Spleen (tissue), 11 donors: ENCODE measurements around the gene KRT71. TPM values are rescaled to one million over a fixed set of nuclear protein-coding genes. Genes with fewer than 3 reads are reported as not detected.

Source experiments
- DNase-seq: peaks from one replicate; pipeline ENCODE4 v3.0.0-alpha.2; 2020
- H3K27ac ChIP-seq, 8 donors: fragments of 200-600 bp; sonication (generic) in 7 of 8; 1 replicate in 4 of 8; 2 replicates in 4 of 8; pipeline versions ENCODE4 v1.5.0 to v1.8.0; 2016 to 2021; ENCODE audit warnings: inconsistent platforms in 4 of 8, mild to moderate bottlenecking in 4 of 8, moderate library complexity in 1 of 8
- H3K27me3 ChIP-seq, 7 donors: fragments of 200-600 bp; sonication (generic) in 6 of 7; replicated peaks in 1 of 7; 1 replicate in 4 of 7; 2 replicates in 3 of 7; pipeline versions ENCODE4 v1.5.0 to v1.8.0; 2016 to 2021; ENCODE audit warnings: inconsistent platforms in 3 of 7, mild to moderate bottlenecking in 1 of 7
- H3K36me3 ChIP-seq, 6 donors: fragments of 200-600 bp; sonication (generic) in 5 of 6; 1 replicate in 4 of 6; 2 replicates in 2 of 6; pipeline versions ENCODE4 v1.5.0 to v1.8.0; 2016 to 2021; ENCODE audit warnings: inconsistent platforms in 2 of 6
- H3K4me1 ChIP-seq, 6 donors: fragments of 200-600 bp; sonication (generic) in 5 of 6; 1 replicate in 3 of 6; 2 replicates in 3 of 6; pipeline versions ENCODE4 v1.5.0 to v1.8.0; 2016 to 2021; ENCODE audit warnings: inconsistent platforms in 3 of 6
- H3K4me3 ChIP-seq, 8 donors: fragments of 200-600 bp; sonication (generic) in 7 of 8; 1 replicate in 4 of 8; 2 replicates in 4 of 8; pipeline versions ENCODE4 v1.5.0 to v1.8.0; 2016 to 2021; ENCODE audit warnings: inconsistent platforms in 4 of 8, mild to moderate bottlenecking in 4 of 8, moderate library complexity in 2 of 8
- H3K9me3 ChIP-seq, 8 donors: fragments of 200-600 bp; sonication (generic) in 7 of 8; 1 replicate in 4 of 8; 2 replicates in 4 of 8; pipeline versions ENCODE4 v1.5.0 to v1.8.0; 2016 to 2021; ENCODE audit warnings: inconsistent platforms in 4 of 8
- POLR2A ChIP-seq, 3 donors: fragments of 450-650 bp; IDR thresholded peaks; one replicate each; pipeline ENCODE4 v1.5.1; 2017; ENCODE audit warnings: antibody characterized with exemption in 3 of 3, mild to moderate bottlenecking in 1 of 3
- POLR2AphosphoS5 ChIP-seq, 3 donors: sonication (generic); formaldehyde crosslinking; IDR thresholded peaks; one replicate each; pipeline ENCODE4 v1.5.1; 2017; ENCODE audit warnings: antibody characterized with exemption in 3 of 3
- WGBS, 5 donors: extraction: QIAGEN DNeasy Blood & Tissue Kit in 3 of 5; methylation state at CpG; one replicate each; pipeline versions ENCODE4 v1.1.5 to v1.1.7; 2013 to 2018; 5-methylcytosine and 5-hydroxymethylcytosine counted together
- intact Hi-C: fragments of 100-400 bp; cut with DNase I; formaldehyde crosslinking; loops from one replicate; pipeline ENCODE4 v1.15.0; 2023; ENCODE audit warnings: low total_unique reads
- polyA plus RNA-seq, 3 donors: library from polyadenylated mRNA; stranded (reverse); fragments of 200-250 nt; gene quantifications; one replicate each; pipeline ENCODE4 v1.2.1, GENCODE V29; 2013
- total RNA-seq, 7 donors: library from RNA; depleted of rRNA in 3 of 7; stranded (reverse); fragments of >200 nt in 3 of 7; fragmentation: NEBNext Ultra II Directional in 4 of 7; extraction: Animal tissue kit (Norgen Biotek cat#: 25700) in 4 of 7; gene quantifications; one replicate each; pipeline versions ENCODE4 v1.1.0 to v1.2.1, GENCODE V29; 2016 to 2021
- TF ChIP-seq, protein P1 (sequence below), 11 experiments: fragments of 200-600 bp in 7 of 11; fragments of 450-650 bp in 4 of 11; sonication (generic) in 4 of 11; IDR thresholded peaks in 8 of 11; conservative IDR thresholded peaks in 3 of 11; 1 replicate in 7 of 11; 2 replicates in 4 of 11; pipeline versions ENCODE4 v1.4.0 to v1.8.0; 2016 to 2021; ENCODE audit warnings: antibody characterized with exemption in 11 of 11, inconsistent platforms in 4 of 11, mild to moderate bottlenecking in 1 of 11
- donor health status: healthy with polysubstance abuse.
- donor health status: DM: no; HTN: no; CAD: no; lungs with moderate emphysema.
- donor health status: DM: no; HTN: no; CAD: no.
- donor health status: Bipolar disorder and iron deficiency.
- donor health status: healthy.
- donor health status: DM: no; HTN: no; CAD: no.
- donor health status: DM: yes; HTN: yes; CAD: no.

KRT71 gene
- total and polyA plus RNA-seq, 10 donors = not detected

GRCh38 chr12:52590021-52590420 is 37.1 kb upstream of the KRT71 start:
- intact Hi-C loops = no loop called here
- Histone ChIP-seq H3K9me3 (no peaks in the 10 kb centered on the region), H3K36me3 (no peaks in the 10 kb centered on the region), H3K4me1 (no peaks in the 10 kb centered on the region), H3K27me3 (peaks cover 0 to 28% (median 0%) of the 10 kb centered on the region in 7 donors), H3K4me3 (no peak overlapping the region), H3K27ac (no peak overlapping the region)
- 82 to 98% (median 85%) methylated on average over 6 of the region's 6 CpGs for whole genome bisulfite sequencing, 5 donors
- no peak for DNase-seq
- no peak for TF ChIP-seq POLR2AphosphoS5 (IDR thresholded peaks at IDR 0.05)
- TF ChIP-seq POLR2A (IDR thresholded peaks at IDR 0.05) = no peak
- TF ChIP-seq, protein P1, sequence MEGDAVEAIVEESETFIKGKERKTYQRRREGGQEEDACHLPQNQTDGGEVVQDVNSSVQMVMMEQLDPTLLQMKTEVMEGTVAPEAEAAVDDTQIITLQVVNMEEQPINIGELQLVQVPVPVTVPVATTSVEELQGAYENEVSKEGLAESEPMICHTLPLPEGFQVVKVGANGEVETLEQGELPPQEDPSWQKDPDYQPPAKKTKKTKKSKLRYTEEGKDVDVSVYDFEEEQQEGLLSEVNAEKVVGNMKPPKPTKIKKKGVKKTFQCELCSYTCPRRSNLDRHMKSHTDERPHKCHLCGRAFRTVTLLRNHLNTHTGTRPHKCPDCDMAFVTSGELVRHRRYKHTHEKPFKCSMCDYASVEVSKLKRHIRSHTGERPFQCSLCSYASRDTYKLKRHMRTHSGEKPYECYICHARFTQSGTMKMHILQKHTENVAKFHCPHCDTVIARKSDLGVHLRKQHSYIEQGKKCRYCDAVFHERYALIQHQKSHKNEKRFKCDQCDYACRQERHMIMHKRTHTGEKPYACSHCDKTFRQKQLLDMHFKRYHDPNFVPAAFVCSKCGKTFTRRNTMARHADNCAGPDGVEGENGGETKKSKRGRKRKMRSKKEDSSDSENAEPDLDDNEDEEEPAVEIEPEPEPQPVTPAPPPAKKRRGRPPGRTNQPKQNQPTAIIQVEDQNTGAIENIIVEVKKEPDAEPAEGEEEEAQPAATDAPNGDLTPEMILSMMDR (IDR thresholded peaks at IDR 0.05 in 8 of 11, conservative IDR thresholded peaks at IDR 0.05 in 3 of 11) = no peak

DNA sequence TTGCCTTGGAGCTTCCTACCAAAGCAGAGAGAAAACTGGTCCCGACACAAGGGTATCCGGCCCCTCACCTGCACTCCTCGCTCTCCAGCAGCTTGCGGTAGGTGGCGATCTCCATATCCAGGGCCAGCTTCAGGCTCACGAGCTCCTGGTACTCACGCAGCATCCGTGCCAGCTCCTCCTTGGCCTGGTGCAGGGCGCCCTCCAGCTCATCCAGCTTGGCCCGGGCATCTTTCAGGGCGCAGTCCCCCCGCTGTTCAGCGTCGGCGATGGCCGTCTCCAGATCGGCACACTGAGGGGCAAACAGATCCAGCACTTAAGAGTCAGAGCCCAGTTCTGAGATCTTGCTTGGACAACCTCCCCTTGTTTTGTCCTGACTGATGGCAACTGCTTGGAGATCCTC is 34.6 kb upstream of the KRT71 start:
- H3K27ac ChIP-seq = no peak overlapping the region
- no peak for DNase-seq
- no peaks in the 10 kb centered on the region for H3K36me3 ChIP-seq
- peaks cover 0 to 19% (median 0%) of the 10 kb centered on the region in 7 donors for H3K27me3 ChIP-seq
- no peak overlapping the region for H3K4me3 ChIP-seq
- no peaks in the 10 kb centered on the region for H3K9me3 ChIP-seq
- peaks cover 0 to 8% (median 0%) of the 10 kb centered on the region in 6 donors for H3K4me1 ChIP-seq
- intact Hi-C loops = loop anchor here (10.0 kb wide), 1 partner anchor 387 kb away; no protein-coding TSS in a partner anchor
- 84 to 95% (median 89%) methylated on average over 10 to 17 of the region's 17 CpGs for WGBS, 5 donors
- TF ChIP-seq, protein P1 (IDR thresholded peaks at IDR 0.05 in 8 of 11, conservative IDR thresholded peaks at IDR 0.05 in 3 of 11) = no peak
- TF ChIP-seq POLR2A (IDR thresholded peaks at IDR 0.05) (no peak), POLR2AphosphoS5 (IDR thresholded peaks at IDR 0.05) (no peak)

- intact Hi-C loops = loop anchor here (10.0 kb wide), 1 partner anchor 389 kb away; no protein-coding TSS in a partner anchor
- no peak for DNase-seq
- no peak for TF ChIP-seq POLR2A (IDR thresholded peaks at IDR 0.05)
- TF ChIP-seq POLR2AphosphoS5 (IDR thresholded peaks at IDR 0.05) = no peak
- TF ChIP-seq, protein P1 (IDR thresholded peaks at IDR 0.05 in 8 of 11, conservative IDR thresholded peaks at IDR 0.05 in 3 of 11) = no peak
- 55 to 63% (median 60%) methylated on average over 9 of the region's 9 CpGs for WGBS, 5 donors
- no peaks in the 10 kb centered on the region for H3K9me3 ChIP-seq
- no peak overlapping the region for H3K27ac ChIP-seq
- peaks cover 0 to 8% (median 0%) of the 10 kb centered on the region in 6 donors for H3K4me1 ChIP-seq
- peaks cover 0 to 23% (median 0%) of the 10 kb centered on the region in 7 donors for H3K27me3 ChIP-seq
- H3K4me3 ChIP-seq = no peak overlapping the region
- no peaks in the 10 kb centered on the region for H3K36me3 ChIP-seq
These were observed 33.0 kb upstream of the KRT71 start for GRCh38 chr12:52585946-52586345.

GRCh38 chr12:52585066-52585465 is 32.1 kb upstream of the KRT71 start:
- no peak for TF ChIP-seq POLR2A (IDR thresholded peaks at IDR 0.05)
- TF ChIP-seq POLR2AphosphoS5 (IDR thresholded peaks at IDR 0.05) = no peak
- WGBS, 5 donors = 61 to 90% (median 79%) methylated on average over 3 of the region's 3 CpGs
- Histone ChIP-seq H3K27ac (no peak overlapping the region), H3K4me1 (peaks cover 0 to 8% (median 0%) of the 10 kb centered on the region in 6 donors), H3K36me3 (no peaks in the 10 kb centered on the region), H3K9me3 (no peaks in the 10 kb centered on the region), H3K4me3 (no peak overlapping the region), H3K27me3 (peaks cover 0 to 24% (median 0%) of the 10 kb centered on the region in 7 donors)
- intact Hi-C loops = loop anchor here (10.0 kb wide), 1 partner anchor 390 kb away; no protein-coding TSS in a partner anchor
- DNase-seq = no peak
